GM12878 (cell line): ENCODE results near the gene KRTAP21-1. TPM values are rescaled to one million over a fixed set of nuclear protein-coding genes. Genes with fewer than 3 reads are reported as not detected.

ENCODE experiments used
- ATAC-seq: fragments of 200-7000 bp; cut with Tn5 transposase; 3 replicates; pipeline ENCODE4 v1.9.1; 2020; ENCODE audit warnings: mild to moderate bottlenecking, moderate library complexity
- BruUV-seq: library from RNA; stranded (reverse); fragments of 400-500 nt; replicated peaks from 2 replicates; lab custom pipeline; 2021; lab: Mats Ljungman, UMichigan
- CTCF ChIA-PET: fragments of 300-600 bp; sonication (Branson Sonifier 250); formaldehyde crosslinking; extraction: SDS; loops from one replicate; lab custom pipeline; 2021; ENCODE audit warnings: inconsistent platforms; lab: Yijun Ruan, JAX
- POLR2A ChIA-PET: fragments of 350-600 bp; formaldehyde crosslinking; extraction: SDS; loops from one replicate; lab custom pipeline; 2021; ENCODE audit warnings: inconsistent platforms; lab: Charles Lee
- RAD21 ChIA-PET: fragments of 300-600 bp; sonication (Branson Sonifier 250); formaldehyde crosslinking; loops from one replicate; lab custom pipeline; 2023; ENCODE audit warnings: antibody characterized with exemption; ENCODE audit not compliant: unreplicated experiment; lab: Charles Lee
- SMC1A ChIA-PET: fragments of 300-600 bp; sonication (Branson Sonifier 250); formaldehyde crosslinking; loops from one replicate; lab custom pipeline; 2023; ENCODE audit not compliant: unreplicated experiment, uncharacterized antibody; lab: Charles Lee
- DNase-seq: peaks from one replicate; pipeline ENCODE4 v3.0.0-alpha.2; 2011; ENCODE audit warnings: low read depth, low spot score
- FAIRE-seq: peaks from 3 replicates; lab custom pipeline; 2011; peaks lifted over from hg19 to GRCh38; lab: Jason Lieb, UNC
- H2AFZ ChIP-seq: 2 replicates; pipeline ENCODE4 v1.6.0; 2011; ENCODE audit warnings: low read depth, low read length, control low read depth; ENCODE audit not compliant: control insufficient read depth
- H3K27ac ChIP-seq: 2 replicates; pipeline ENCODE4 v1.5.1; 2011; ENCODE audit warnings: control low read depth; ENCODE audit not compliant: control insufficient read depth, insufficient read depth
- H3K27me3 ChIP-seq, 2 experiments: replicated peaks in 1 of 2; 2 replicates each; pipeline versions ENCODE4 v1.6.0 to v1.6.1; 2011; ENCODE audit warnings: low read length in 1 of 2; ENCODE audit not compliant: control insufficient read depth in 2 of 2, insufficient read depth in 2 of 2
- H3K36me3 ChIP-seq, 2 experiments: 2 replicates each; pipeline ENCODE4 v1.5.1; 2011; ENCODE audit warnings: low read length in 1 of 2; ENCODE audit not compliant: control insufficient read depth in 2 of 2, insufficient read depth in 2 of 2
- H3K4me1 ChIP-seq: 2 replicates; pipeline ENCODE4 v1.6.1; 2011; ENCODE audit warnings: mild to moderate bottlenecking, low read length, moderate library complexity, mixed read lengths; ENCODE audit not compliant: control insufficient read depth, insufficient read depth
- H3K4me2 ChIP-seq: 2 replicates; pipeline ENCODE4 v1.6.0; 2011; ENCODE audit warnings: control low read depth; ENCODE audit not compliant: control insufficient read depth, insufficient read depth
- H3K4me3 ChIP-seq: fragments of 200-600 bp; sonication (generic); 2 replicates; pipeline ENCODE4 v1.5.1; 2016
- H3K79me2 ChIP-seq: 2 replicates; pipeline ENCODE4 v1.6.0; 2011; ENCODE audit warnings: low read length; ENCODE audit not compliant: control insufficient read depth, insufficient read depth
- H3K9ac ChIP-seq: 2 replicates; pipeline ENCODE4 v1.8.0; 2011; ENCODE audit warnings: low read length, control low read depth, mixed read lengths; ENCODE audit not compliant: control insufficient read depth, insufficient read depth
- H3K9me3 ChIP-seq: replicated peaks from 3 replicates; pipeline ENCODE4 v1.5.1; 2011; ENCODE audit warnings: mild to moderate bottlenecking, low read length; ENCODE audit not compliant: control insufficient read depth, insufficient read depth
- H4K20me1 ChIP-seq: 2 replicates; pipeline ENCODE4 v1.6.0; 2011; ENCODE audit not compliant: control insufficient read depth, insufficient read depth
- ASH2L ChIP-seq: fragments of 300-600, 200-600 bp; sonication (generic); IDR thresholded peaks from 2 replicates; pipeline ENCODE4 v1.6.1; 2017; ENCODE audit warnings: low read depth, mild to moderate bottlenecking, borderline replicate concordance
- ATF7 ChIP-seq: fragments of 450-650 bp; IDR thresholded peaks from 2 replicates; pipeline ENCODE4 v1.6.1; 2016; ENCODE audit warnings: low read depth, mild to moderate bottlenecking
- BHLHE40 ChIP-seq, 2 experiments: fragments of 450-650 bp in 1 of 2; IDR thresholded peaks; 2 replicates each; pipeline ENCODE4 v1.6.1; 2011 to 2017; ENCODE audit warnings: low read depth in 2 of 2, borderline replicate concordance in 1 of 2, improper control_type of control experiment in 1 of 2, low read length in 1 of 2, mild to moderate bottlenecking in 1 of 2
- CHD2 ChIP-seq: IDR thresholded peaks from 2 replicates; pipeline ENCODE4 v1.6.1; 2011; ENCODE audit warnings: low read depth, low read length, improper control_type of control experiment, borderline replicate concordance
- CHD4 ChIP-seq: fragments of 200-600 bp; sonication (generic); IDR thresholded peaks from 2 replicates; pipeline ENCODE4 v1.6.1; 2016; ENCODE audit warnings: mild to moderate bottlenecking
- DPF2 ChIP-seq: fragments of 450-650 bp; IDR thresholded peaks from 2 replicates; pipeline ENCODE4 v1.6.1; 2017; ENCODE audit warnings: mild to moderate bottlenecking
- GATAD2B ChIP-seq: fragments of 450-650 bp; conservative IDR thresholded peaks from 2 replicates; pipeline ENCODE4 v1.6.1; 2017; ENCODE audit warnings: low read depth, mild to moderate bottlenecking, moderate library complexity
- HDGF ChIP-seq: fragments of 450-650 bp; IDR thresholded peaks from 2 replicates; pipeline ENCODE4 v1.6.1; 2016; ENCODE audit warnings: antibody characterized with exemption
- PKNOX1 ChIP-seq: fragments of 450-650 bp; IDR thresholded peaks from 2 replicates; pipeline ENCODE4 v1.6.1; 2016; ENCODE audit warnings: mild to moderate bottlenecking
- PRDM15 ChIP-seq: fragments of 450-650 bp; formaldehyde crosslinking; IDR thresholded peaks from 2 replicates; pipeline ENCODE4 v1.4.0; 2020; ENCODE audit warnings: mild to moderate bottlenecking, moderate library complexity
- RAD21 ChIP-seq: IDR thresholded peaks from 2 replicates; pipeline ENCODE4 v1.6.1; 2011; ENCODE audit warnings: mild to moderate bottlenecking, low read depth, low read length, moderate library complexity; ENCODE audit not compliant: insufficient read depth
- RB1 ChIP-seq: fragments of 450-650 bp; formaldehyde crosslinking; IDR thresholded peaks from 2 replicates; pipeline ENCODE4 v1.6.1; 2017; ENCODE audit warnings: mild to moderate bottlenecking, borderline replicate concordance
- TAF1 ChIP-seq: IDR thresholded peaks from 2 replicates; pipeline ENCODE4 v1.6.1; 2011; ENCODE audit warnings: mild to moderate bottlenecking, low read depth, low read length, borderline replicate concordance
- TCF7 ChIP-seq: IDR thresholded peaks from 2 replicates; pipeline ENCODE4 v1.6.1; 2014; ENCODE audit warnings: antibody characterized with exemption, borderline replicate concordance
- USF1 ChIP-seq: IDR thresholded peaks from 2 replicates; pipeline ENCODE4 v1.6.1; 2011; ENCODE audit warnings: borderline replicate concordance, low read depth, mild to moderate bottlenecking, moderate library complexity, mixed read lengths, low read length; ENCODE audit not compliant: insufficient read depth; ENCODE audit errors: extremely low read length
- YY1 ChIP-seq: IDR thresholded peaks from 2 replicates; pipeline ENCODE4 v1.6.1; 2011; ENCODE audit warnings: low read depth, mild to moderate bottlenecking, low read length
- WGBS: methylation state at CpG from one replicate; pipeline ENCODE4 v1.1.6; 2016; ENCODE audit warnings: low lambda C conversion rate; ENCODE audit not compliant: insufficient replicate concordance, insufficient coverage; ENCODE audit errors: missing lambda C conversion rate; 5-methylcytosine and 5-hydroxymethylcytosine counted together
- in situ Hi-C: fragments of 300-500 bp; cut with MboI; formaldehyde crosslinking; loops from 9 replicates; pipeline ENCODE4 v1.14.3; 2018; ENCODE audit warnings: mixed read lengths
- intact Hi-C: fragments of 100-400 bp; cut with micrococcal nuclease; formaldehyde crosslinking; loops from one replicate; pipeline ENCODE4 v1.14.2; 2022; ENCODE audit not compliant: unreplicated experiment
- polyA plus RNA-seq, 11 experiments: library from polyadenylated mRNA; depleted of rRNA in 4 of 11; unstranded in 6 of 11; stranded (reverse) in 5 of 11; fragments of >200 nt; fragmentation: Nextera tagmentation in 4 of 11; fragmentation: Illumina TruSeq in 1 of 11; extraction: Ambion mirVana in 4 of 11; extraction: Trizol in 1 of 11; gene quantifications; 1 replicate in 1 of 11; 2 replicates in 10 of 11; pipeline versions ENCODE4 v1.2.1 to v1.2.3, GENCODE V29; 2011 to 2016; ENCODE audit warnings: inconsistent platforms in 2 of 11, missing spikeins in 2 of 11, low read depth in 1 of 11
- total RNA-seq, 4 experiments: library from RNA; depleted of rRNA in 3 of 4; stranded (reverse); fragments of >200 nt in 3 of 4; fragmentation: Illumina TruSeq in 1 of 4; extraction: Trizol in 1 of 4; gene quantifications; 2 replicates each; pipeline versions ENCODE4 v1.2.1 to v1.2.3, GENCODE V29; 2013 to 2021

KRTAP21-1 gene
- total and polyA plus RNA-seq, 10 of the 15 experiments (the other 5 are each of a cell fraction or from before 2014, with no cell fraction given) = not detected

- H3K27me3 ChIP-seq = no peaks in the 10 kb centered on the region
- TF ChIP-seq USF1 = no peak
- no peak for TF ChIP-seq CHD4
- no peak for TF ChIP-seq ATF7
- TF ChIP-seq DPF2 = no peak
- TF ChIP-seq RAD21 = no peak
- no peak for TF ChIP-seq ASH2L
- TF ChIP-seq YY1 = no peak
- TF ChIP-seq HDGF = no peak
- no peak for TF ChIP-seq BHLHE40 (IDR thresholded peaks at IDR 0.05; ENCODE audit: borderline replicate concordance in 1 of 2, low read depth in 2 of 2, low read length in 1 of 2)
- TF ChIP-seq PKNOX1 = no peak
- TF ChIP-seq CHD2 = no peak
- TF ChIP-seq TCF7 = no peak
- TF ChIP-seq RB1 = no peak
- TF ChIP-seq PRDM15 = no peak
- TF ChIP-seq GATAD2B = no peak
- TF ChIP-seq TAF1 = no peak
- FAIRE-seq = no peak
- ChIA-PET RAD21 (no interaction called here), POLR2A (no interaction called here), SMC1A (no interaction called here), CTCF (no interaction called here)
- no peak for DNase-seq
- H3K27ac ChIP-seq = no peak overlapping the region
- BruUV-seq = no TSS peak
- no peaks in the 10 kb centered on the region for H3K9me3 ChIP-seq
- no peak overlapping the region for H3K4me2 ChIP-seq
- in situ Hi-C loops (no loop called here), intact Hi-C loops (no loop called here)
- H3K79me2 ChIP-seq = no peaks in the 10 kb centered on the region
- no peak overlapping the region for H3K4me3 ChIP-seq
- no peak for ATAC-seq
- no peaks in the 10 kb centered on the region for H4K20me1 ChIP-seq
- no peak overlapping the region for H3K9ac ChIP-seq
- no peak overlapping the region for H2AFZ ChIP-seq
- H3K36me3 ChIP-seq = no peaks in the 10 kb centered on the region
- WGBS = 0% methylated on average over 3 of the region's 3 CpGs
- H3K4me1 ChIP-seq = no peaks in the 10 kb centered on the region
Observed at GRCh38 chr21:30710499-30710898, 44.7 kb downstream of the KRTAP21-1 start.
